Suprapubic skin (tissue), 3 donors: ENCODE measurements around the gene UHRF1.

Experiments used
- EP300 ChIP-seq: sonication (generic); formaldehyde crosslinking; IDR thresholded peaks from one replicate; pipeline ENCODE4 v1.6.1; 2017; ENCODE audit warnings: antibody characterized with exemption
- POLR2A ChIP-seq, 2 donors: fragments of 450-650 bp; IDR thresholded peaks; one replicate each; pipeline ENCODE4 v1.6.1; 2017; ENCODE audit warnings: antibody characterized with exemption in 2 of 2, mild to moderate bottlenecking in 2 of 2, moderate library complexity in 2 of 2
- TF ChIP-seq, protein P1 (sequence below), 2 donors: fragments of 200-600 bp in 1 of 2; fragments of 450-650 bp in 1 of 2; sonication (generic) in 1 of 2; IDR thresholded peaks; one replicate each; pipeline ENCODE4 v1.5.1; 2016 to 2019; ENCODE audit warnings: antibody characterized with exemption in 2 of 2, mild to moderate bottlenecking in 1 of 2, moderate library complexity in 1 of 2

DNA sequence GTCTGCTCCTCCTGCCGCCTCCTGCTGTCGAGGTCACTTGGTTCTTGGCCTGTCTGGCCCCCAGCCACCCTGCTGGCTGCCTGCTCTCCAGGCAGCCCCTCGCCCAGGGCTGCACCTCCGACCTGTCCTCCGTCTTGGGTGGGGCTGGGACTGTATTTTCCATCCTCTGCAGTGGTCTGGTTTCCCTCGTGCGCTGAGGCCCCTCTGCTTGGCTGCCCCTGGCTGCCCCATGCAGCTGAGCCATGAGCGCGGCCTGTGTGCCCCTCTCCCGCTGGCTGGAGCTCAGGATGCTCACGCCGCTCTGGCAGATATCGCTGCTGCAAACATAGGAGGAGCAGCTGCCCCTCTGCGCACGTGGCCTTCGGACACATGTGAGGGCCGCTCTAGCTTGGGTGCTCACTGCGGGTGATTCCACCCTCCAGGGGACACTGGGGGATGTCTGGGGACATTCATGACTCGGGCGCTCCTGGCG is 14.0 kb downstream of the UHRF1 start:
- TF ChIP-seq, protein P1, sequence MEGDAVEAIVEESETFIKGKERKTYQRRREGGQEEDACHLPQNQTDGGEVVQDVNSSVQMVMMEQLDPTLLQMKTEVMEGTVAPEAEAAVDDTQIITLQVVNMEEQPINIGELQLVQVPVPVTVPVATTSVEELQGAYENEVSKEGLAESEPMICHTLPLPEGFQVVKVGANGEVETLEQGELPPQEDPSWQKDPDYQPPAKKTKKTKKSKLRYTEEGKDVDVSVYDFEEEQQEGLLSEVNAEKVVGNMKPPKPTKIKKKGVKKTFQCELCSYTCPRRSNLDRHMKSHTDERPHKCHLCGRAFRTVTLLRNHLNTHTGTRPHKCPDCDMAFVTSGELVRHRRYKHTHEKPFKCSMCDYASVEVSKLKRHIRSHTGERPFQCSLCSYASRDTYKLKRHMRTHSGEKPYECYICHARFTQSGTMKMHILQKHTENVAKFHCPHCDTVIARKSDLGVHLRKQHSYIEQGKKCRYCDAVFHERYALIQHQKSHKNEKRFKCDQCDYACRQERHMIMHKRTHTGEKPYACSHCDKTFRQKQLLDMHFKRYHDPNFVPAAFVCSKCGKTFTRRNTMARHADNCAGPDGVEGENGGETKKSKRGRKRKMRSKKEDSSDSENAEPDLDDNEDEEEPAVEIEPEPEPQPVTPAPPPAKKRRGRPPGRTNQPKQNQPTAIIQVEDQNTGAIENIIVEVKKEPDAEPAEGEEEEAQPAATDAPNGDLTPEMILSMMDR (IDR thresholded peaks at IDR 0.05) = no peak
- TF ChIP-seq POLR2A (IDR thresholded peaks at IDR 0.05) (no peak), EP300 (no peak)
